ENCODE data around the gene MORN1. TPM values are rescaled to one million over a fixed set of nuclear protein-coding genes. Genes with fewer than 3 reads are reported as not detected.

The MORN1 gene
- total and polyA plus RNA-seq, 2 experiments from 2014 or later, result 4.8 to 11.1 TPM

- ATAC-seq, result no peak
- Histone ChIP-seq H3K27ac (ENCODE audit: low read depth) (no peak overlapping the region), H3F3A (replicated peaks; ENCODE audit: low read depth) (peaks cover 14% of the 10 kb centered on the region; the same call in 1 of the 2 replicates), H3K4me3 (no peak overlapping the region), H3K9me2 (ENCODE audit: insufficient read depth) (no peaks in the 10 kb centered on the region), H2AFZ (no peak overlapping the region), H3K27me3 (ENCODE audit: insufficient read depth) (no peaks in the 10 kb centered on the region), H3K4me1 (ENCODE audit: insufficient read depth) (no peaks in the 10 kb centered on the region), H3K79me2 (replicated peaks; ENCODE audit: insufficient read depth) (peaks cover 2% of the 10 kb centered on the region; the same call in 1 of the 2 replicates), H3K36me3 (ENCODE audit: insufficient read depth) (peaks cover 5% of the 10 kb centered on the region; the same call in 1 of the 2 replicates), H4K20me1 (replicated peaks; ENCODE audit: insufficient read depth) (no peaks in the 10 kb centered on the region; the same call in 1 of the 2 replicates), H3K4me2 (no peak overlapping the region)
- Mint-ChIP-seq H3K9me3 (no peaks in the 10 kb centered on the region; the same call in 2 of the 3 replicates), H3K27ac (no peak overlapping the region), H3K27me3 (ENCODE audit: insufficient read depth, low read depth, poor library complexity) (peaks cover 12% of the 10 kb centered on the region), H3K4me1 (no peaks in the 10 kb centered on the region; the same call in 2 of the 3 replicates), H3K36me3 (ENCODE audit: low read depth) (peaks cover 72% of the 10 kb centered on the region), H3K4me3 (no peak overlapping the region)
- no peak for DNase-seq (ENCODE audit: low spot score)
- TF ChIP-seq REST (IDR thresholded peaks at IDR 0.05; ENCODE audit: unreplicated experiment) (no peak), EZH2 (IDR thresholded peaks at IDR 0.05; ENCODE audit: low read depth, unreplicated experiment) (no peak), ETS1 (IDR thresholded peaks at IDR 0.05) (no peak), ZNF462 (CRISPR knock-in tag; IDR thresholded peaks at IDR 0.05) (no peak), ZNF114 (CRISPR knock-in tag; IDR thresholded peaks at IDR 0.05) (no peak), POLR2AphosphoS5 (IDR thresholded peaks at IDR 0.05; ENCODE audit: low read depth) (no peak), JUNB (IDR thresholded peaks at IDR 0.05; ENCODE audit: unreplicated experiment) (no peak), CTCF (conservative IDR thresholded peaks at IDR 0.05; ENCODE audit: low read depth in 2 of 2) (no peak), EZH2phosphoT487 (IDR thresholded peaks at IDR 0.05; ENCODE audit: unreplicated experiment) (no peak), STAT1 (IDR thresholded peaks at IDR 0.05; ENCODE audit: unreplicated experiment) (no peak), ZNF331 (CRISPR knock-in tag; IDR thresholded peaks at IDR 0.05; ENCODE audit: low read depth) (no peak), NANOG (IDR thresholded peaks at IDR 0.05; ENCODE audit: borderline replicate concordance) (no peak), CREB1 (CRISPR knock-in tag; IDR thresholded peaks at IDR 0.05; ENCODE audit: low read depth) (no peak)
These were observed 11.1 kb upstream of the MORN1 start for GRCh38 chr1:2402420-2402819.

Data from GM23338 (cell line).